Bronchial epithelial cell (primary cell): ENCODE data around the gene MESD. TPM values are rescaled to one million over a fixed set of nuclear protein-coding genes. Genes with fewer than 3 reads are reported as not detected.

Source experiments
- DNase-seq: peaks from one replicate; pipeline ENCODE4 v3.0.0-alpha.2; 2010; ENCODE audit warnings: low read depth
- FAIRE-seq: peaks from 2 replicates; lab custom pipeline; 2011; peaks lifted over from hg19 to GRCh38; lab: Jason Lieb, UNC
- H3K27me3 ChIP-seq: 2 replicates; pipeline ENCODE4 v1.5.1; 2011; ENCODE audit warnings: low read length; ENCODE audit not compliant: control insufficient read depth, insufficient read depth
- H3K36me3 ChIP-seq: 2 replicates; pipeline ENCODE4 v1.5.1; 2011; ENCODE audit warnings: low read length; ENCODE audit not compliant: control insufficient read depth, insufficient read depth
- H3K4me3 ChIP-seq: 2 replicates; pipeline ENCODE4 v1.5.1; 2011; ENCODE audit warnings: mild to moderate bottlenecking, low read depth, low read length, control low read depth
- total RNA-seq: library from RNA; depleted of rRNA; stranded (reverse); fragments of >200 nt; gene quantifications from 2 replicates; pipeline ENCODE4 v1.2.1, GENCODE V29; 2014
- TF ChIP-seq, protein P1 (sequence below): IDR thresholded peaks from 2 replicates; pipeline ENCODE4 v1.5.1; 2011; ENCODE audit warnings: mild to moderate bottlenecking, moderate library complexity, low read length, control low read depth, inconsistent platforms; ENCODE audit not compliant: insufficient read depth, severe bottlenecking

Gene MESD
- total RNA-seq, result 23.9 and 24.7 TPM in 2 replicates

DNA sequence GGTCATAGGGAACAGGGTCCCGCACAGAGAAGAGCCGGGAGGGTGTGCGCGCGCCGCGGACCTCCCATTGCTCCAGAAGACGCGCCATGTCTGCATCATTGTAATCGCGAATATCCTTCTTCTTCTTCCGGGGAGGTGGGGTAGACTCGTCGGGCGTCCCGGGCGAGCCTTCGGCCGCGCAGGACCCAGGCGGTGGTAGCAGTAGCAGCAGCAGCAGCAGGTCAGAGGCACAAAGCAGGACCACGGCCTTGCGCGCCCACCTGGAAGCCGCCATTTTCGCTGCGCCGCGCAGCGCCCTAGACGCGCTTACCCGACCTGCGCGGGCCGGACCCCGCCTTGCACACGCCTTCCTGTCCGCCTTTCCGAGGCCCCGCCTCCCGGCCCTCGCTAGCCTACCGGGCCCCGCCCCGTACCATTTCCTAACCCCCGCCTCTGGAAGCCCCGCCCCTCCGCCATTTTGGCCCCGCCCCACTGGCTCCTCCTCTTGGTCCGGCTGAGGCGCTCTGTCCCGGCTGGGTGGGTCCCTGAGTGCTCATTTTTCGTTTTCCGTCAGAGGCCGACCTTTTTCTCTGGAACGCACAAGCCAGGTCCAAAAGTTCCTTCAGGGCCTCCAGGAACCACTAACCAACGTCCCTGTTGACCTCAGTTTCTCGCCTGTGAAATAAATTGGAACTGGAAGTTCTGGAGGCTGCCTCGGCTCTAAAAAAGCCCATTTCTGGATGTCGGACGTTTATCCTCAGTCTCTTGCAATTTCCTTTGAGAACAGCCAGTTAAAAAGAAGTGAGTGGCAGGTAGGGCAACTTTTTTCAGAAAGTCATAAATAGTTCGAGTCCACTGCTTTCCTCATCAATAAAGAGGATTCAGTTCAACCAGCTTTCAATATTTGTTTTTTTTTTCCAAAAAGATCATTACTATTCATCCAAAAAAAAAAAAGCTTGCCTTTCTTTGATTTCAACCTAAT lies at the start of gene MESD:
TSS of gene MESD (minus strand) at position 302 of the 961 bp plus-strand sequence. CDS start at position 274, 28 bp downstream.
- TF ChIP-seq, protein P1, sequence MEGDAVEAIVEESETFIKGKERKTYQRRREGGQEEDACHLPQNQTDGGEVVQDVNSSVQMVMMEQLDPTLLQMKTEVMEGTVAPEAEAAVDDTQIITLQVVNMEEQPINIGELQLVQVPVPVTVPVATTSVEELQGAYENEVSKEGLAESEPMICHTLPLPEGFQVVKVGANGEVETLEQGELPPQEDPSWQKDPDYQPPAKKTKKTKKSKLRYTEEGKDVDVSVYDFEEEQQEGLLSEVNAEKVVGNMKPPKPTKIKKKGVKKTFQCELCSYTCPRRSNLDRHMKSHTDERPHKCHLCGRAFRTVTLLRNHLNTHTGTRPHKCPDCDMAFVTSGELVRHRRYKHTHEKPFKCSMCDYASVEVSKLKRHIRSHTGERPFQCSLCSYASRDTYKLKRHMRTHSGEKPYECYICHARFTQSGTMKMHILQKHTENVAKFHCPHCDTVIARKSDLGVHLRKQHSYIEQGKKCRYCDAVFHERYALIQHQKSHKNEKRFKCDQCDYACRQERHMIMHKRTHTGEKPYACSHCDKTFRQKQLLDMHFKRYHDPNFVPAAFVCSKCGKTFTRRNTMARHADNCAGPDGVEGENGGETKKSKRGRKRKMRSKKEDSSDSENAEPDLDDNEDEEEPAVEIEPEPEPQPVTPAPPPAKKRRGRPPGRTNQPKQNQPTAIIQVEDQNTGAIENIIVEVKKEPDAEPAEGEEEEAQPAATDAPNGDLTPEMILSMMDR, result no peak
- no peak for FAIRE-seq

DNA sequence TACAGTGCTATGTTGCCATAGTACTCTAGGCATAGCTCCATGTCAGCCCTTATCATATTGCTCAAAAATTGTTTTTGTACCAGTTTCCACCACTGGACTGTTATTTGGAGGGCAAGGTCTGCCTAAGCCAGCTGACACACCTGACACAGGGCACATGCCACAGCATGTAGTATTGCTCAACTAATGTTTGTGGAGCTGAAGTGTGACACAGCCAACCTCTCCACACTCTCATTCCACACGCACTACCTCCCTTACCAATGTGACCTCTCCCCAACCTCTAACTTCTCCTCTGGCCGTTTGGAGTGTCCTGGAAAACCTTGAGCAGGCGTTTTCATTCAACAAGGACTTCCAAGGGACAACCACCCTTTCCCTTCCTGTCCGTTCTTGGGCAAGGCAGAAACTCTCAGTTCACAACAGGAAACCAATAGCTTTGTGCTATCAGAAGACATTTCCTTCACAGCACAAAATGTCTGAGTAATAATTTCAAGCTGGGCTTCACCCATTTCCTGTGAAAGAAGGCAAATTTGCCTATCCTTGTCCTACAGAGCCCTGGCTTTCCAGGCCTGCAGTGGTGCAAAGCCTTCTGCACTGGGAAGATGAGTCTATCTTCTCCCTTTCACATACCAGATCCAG lies 49.5 kb upstream of the MESD start:
- peak; percentile 93 for DNase-seq
- H3K27me3 ChIP-seq, result no peaks in the 10 kb centered on the region
- TF ChIP-seq, protein P1, result no peak
- peak; percentile 80 for FAIRE-seq
- no peaks in the 10 kb centered on the region for H3K36me3 ChIP-seq
- no peak overlapping the region for H3K4me3 ChIP-seq

More for the DNA sequence above, at the start of gene MESD:
- peak within 1 kb of the TSS; percentile 92 for H3K4me3 ChIP-seq
- DNase-seq, result peak; percentile 82
- H3K27me3 ChIP-seq, result no peaks in the 10 kb centered on the region
- H3K36me3 ChIP-seq, result peaks cover 2% of the 10 kb centered on the region

DNA sequence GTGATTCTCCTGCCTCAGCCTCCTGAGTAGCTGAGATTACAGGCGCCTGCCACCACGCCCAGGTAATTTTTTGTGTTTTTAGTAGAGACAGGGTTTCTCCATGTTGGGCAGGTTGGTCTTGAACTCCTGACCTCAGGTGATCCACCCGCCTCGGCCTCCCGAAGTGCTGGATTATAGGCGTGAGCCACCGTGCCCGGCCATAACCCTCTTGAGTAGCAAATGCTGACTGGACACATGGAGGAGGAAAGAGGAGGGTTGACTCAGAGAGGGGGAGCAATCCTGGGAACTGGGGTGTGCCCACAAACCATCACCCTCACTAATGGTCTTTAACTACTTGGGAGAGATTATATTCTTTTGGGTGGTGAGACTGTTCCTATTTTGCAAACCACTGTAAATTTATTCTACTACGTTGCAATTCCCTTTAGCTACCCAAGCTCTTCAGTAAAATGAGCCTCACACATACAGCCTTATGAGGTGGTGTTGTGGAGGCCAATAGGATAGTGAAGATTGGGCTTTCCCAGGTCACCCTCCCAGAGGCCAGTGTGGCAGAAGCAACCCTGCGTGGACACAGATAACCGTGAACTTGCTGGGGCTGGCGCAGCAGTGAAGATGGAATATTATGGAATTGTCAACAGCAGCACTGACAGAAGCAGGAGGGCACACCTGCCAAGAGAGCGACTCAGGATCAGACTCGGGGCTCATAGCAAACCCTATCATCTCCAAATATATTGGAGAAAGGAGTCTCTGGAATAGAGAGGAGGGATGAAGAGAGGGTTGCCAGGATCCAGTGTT lies 48.5 kb upstream of the MESD start:
- H3K27me3 ChIP-seq, result no peaks in the 10 kb centered on the region
- H3K4me3 ChIP-seq, result no peak overlapping the region
- DNase-seq, result no peak
- no peaks in the 10 kb centered on the region for H3K36me3 ChIP-seq
- TF ChIP-seq, protein P1, result no peak
- FAIRE-seq, result no peak

DNA sequence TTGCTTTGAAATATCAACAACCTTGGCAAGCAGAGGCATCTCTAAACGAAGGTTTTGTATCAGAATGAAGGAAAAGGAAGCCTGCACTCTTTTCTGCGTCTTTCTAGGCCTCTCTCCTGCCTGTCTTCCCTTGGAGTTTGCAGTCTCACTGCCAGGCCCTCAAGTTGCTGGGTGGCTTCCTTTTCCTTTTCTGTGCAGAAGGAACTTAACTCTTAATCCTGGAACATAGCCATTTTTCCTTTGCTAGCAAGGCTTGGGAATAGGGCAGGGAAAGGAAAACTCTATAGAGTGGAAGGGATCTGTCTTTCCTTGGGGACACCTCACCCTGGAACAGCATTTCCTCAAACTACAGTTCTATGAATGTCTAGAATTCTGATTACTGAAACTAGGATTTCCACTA lies 43.9 kb upstream of the MESD start:
- DNase-seq, result no peak
- no peak for FAIRE-seq
- Histone ChIP-seq H3K27me3 (no peaks in the 10 kb centered on the region), H3K36me3 (no peaks in the 10 kb centered on the region), H3K4me3 (no peak overlapping the region)
- TF ChIP-seq, protein P1, result no peak

DNA sequence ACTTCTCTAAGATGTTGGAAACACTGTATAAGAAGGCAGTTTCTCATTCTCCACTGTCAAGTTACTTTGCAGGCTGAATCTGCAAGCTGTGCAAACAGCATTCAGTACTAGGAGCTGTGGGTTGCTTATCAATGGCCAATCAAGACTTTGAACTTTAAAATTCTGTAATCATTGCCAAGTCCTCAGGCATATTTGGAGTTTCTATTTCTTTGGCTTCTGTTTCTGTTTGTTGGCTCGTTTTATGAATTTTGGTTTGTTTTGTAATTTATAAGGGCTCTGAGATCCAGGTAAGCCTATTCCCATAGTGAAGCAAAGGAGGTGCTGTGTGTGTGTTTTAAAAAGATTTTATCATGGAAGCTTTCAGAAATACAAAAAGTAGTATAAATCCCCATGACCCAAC lies 43.2 kb upstream of the MESD start:
- TF ChIP-seq, protein P1, result no peak

More for the DNA sequence above, 43.2 kb upstream of the MESD start:
- FAIRE-seq (no peak), DNase-seq (no peak)
- H3K4me3 ChIP-seq, result no peak overlapping the region
- no peaks in the 10 kb centered on the region for H3K36me3 ChIP-seq
- H3K27me3 ChIP-seq, result no peaks in the 10 kb centered on the region
